H9 (cell line): ENCODE measurements around the gene ARFGEF3. TPM values are rescaled to one million over a fixed set of nuclear protein-coding genes. Genes with fewer than 3 reads are reported as not detected.

Experiments
- DNase-seq: peaks from one replicate; pipeline ENCODE4 v3.0.0-alpha.2; 2017
- H2AFZ ChIP-seq: one replicate; pipeline ENCODE4 v1.6.1; 2013; ENCODE audit warnings: mild to moderate bottlenecking, low read length, control low read depth, moderate library complexity
- H2AK5ac ChIP-seq: 2 replicates; pipeline ENCODE4 v1.6.1; 2013; ENCODE audit warnings: low read length, control low read depth, mixed read lengths; ENCODE audit not compliant: insufficient read length
- H2BK120ac ChIP-seq: one replicate; pipeline ENCODE4 v1.6.1; 2013; ENCODE audit warnings: low read depth, mild to moderate bottlenecking, low read length, control low read depth, inconsistent platforms; ENCODE audit not compliant: poor library complexity, severe bottlenecking
- H2BK12ac ChIP-seq: 2 replicates; pipeline ENCODE4 v1.6.1; 2013; ENCODE audit warnings: low read length, control low read depth, mixed read lengths, low read depth; ENCODE audit not compliant: insufficient read length
- H2BK15ac ChIP-seq: 2 replicates; pipeline ENCODE4 v1.6.1; 2013; ENCODE audit warnings: low read depth, low read length, control low read depth
- H2BK20ac ChIP-seq: one replicate; pipeline ENCODE4 v1.6.1; 2013; ENCODE audit warnings: low read depth, mild to moderate bottlenecking, low read length, control low read depth, inconsistent platforms; ENCODE audit not compliant: poor library complexity, severe bottlenecking
- H2BK5ac ChIP-seq: 2 replicates; pipeline ENCODE4 v1.6.1; 2013; ENCODE audit warnings: low read length, control low read depth, mixed read lengths; ENCODE audit not compliant: insufficient read length
- H3K14ac ChIP-seq: 2 replicates; pipeline ENCODE4 v1.6.1; 2013; ENCODE audit warnings: low read length, control low read depth; ENCODE audit not compliant: insufficient read depth
- H3K18ac ChIP-seq: 2 replicates; pipeline ENCODE4 v1.6.1; 2013; ENCODE audit warnings: low read depth, mild to moderate bottlenecking, mixed read lengths, low read length, control low read depth; ENCODE audit not compliant: insufficient read length
- H3K23ac ChIP-seq: 2 replicates; pipeline ENCODE4 v1.6.1; 2013; ENCODE audit warnings: low read length, control low read depth, mixed read lengths, low read depth; ENCODE audit not compliant: insufficient read length
- H3K23me2 ChIP-seq: 2 replicates; pipeline ENCODE4 v1.6.1; 2013; ENCODE audit warnings: low read depth, mild to moderate bottlenecking, mixed read lengths, low read length, control low read depth; ENCODE audit not compliant: insufficient read length, poor library complexity, severe bottlenecking
- H3K27ac ChIP-seq: 2 replicates; pipeline ENCODE4 v1.5.1; 2013; ENCODE audit warnings: low read length, control low read depth, mixed read lengths, low read depth; ENCODE audit not compliant: insufficient read length
- H3K27me3 ChIP-seq: 2 replicates; pipeline ENCODE4 v1.6.1; 2013; ENCODE audit warnings: low read length, control low read depth, inconsistent platforms; ENCODE audit not compliant: insufficient read depth
- H3K4ac ChIP-seq: 2 replicates; pipeline ENCODE4 v1.6.1; 2013; ENCODE audit warnings: low read depth, mild to moderate bottlenecking, control low read depth, inconsistent platforms, low read length, moderate library complexity
- H3K4me1 ChIP-seq: 2 replicates; pipeline ENCODE4 v1.6.1; 2013; ENCODE audit warnings: low read length, control low read depth, inconsistent platforms; ENCODE audit not compliant: insufficient read depth
- H3K4me2 ChIP-seq: 2 replicates; pipeline ENCODE4 v1.6.1; 2013; ENCODE audit warnings: low read length, control low read depth, mixed read lengths; ENCODE audit not compliant: insufficient read length, insufficient read depth
- H3K56ac ChIP-seq: 2 replicates; pipeline ENCODE4 v1.6.1; 2013; ENCODE audit warnings: low read depth, mild to moderate bottlenecking, mixed read lengths, low read length, control low read depth; ENCODE audit not compliant: insufficient read length
- H3K79me1 ChIP-seq: 2 replicates; pipeline ENCODE4 v1.6.1; 2013; ENCODE audit warnings: low read depth, mild to moderate bottlenecking, moderate library complexity, low read length, control low read depth, inconsistent platforms; ENCODE audit not compliant: insufficient read depth, poor library complexity, severe bottlenecking
- H3K79me2 ChIP-seq: 2 replicates; pipeline ENCODE4 v1.6.1; 2013; ENCODE audit warnings: low read length, control low read depth, inconsistent platforms; ENCODE audit not compliant: insufficient read depth
- H3K9ac ChIP-seq: 2 replicates; pipeline ENCODE4 v1.6.1; 2013; ENCODE audit warnings: low read length, control low read depth, mixed read lengths; ENCODE audit not compliant: insufficient read length; ENCODE audit errors: extremely low read depth
- H3K9me3 ChIP-seq: one replicate; pipeline ENCODE4 v1.6.1; 2013; ENCODE audit warnings: low read depth, low read length, inconsistent platforms; ENCODE audit not compliant: control insufficient read depth
- H3T11ph ChIP-seq: one replicate; pipeline ENCODE4 v1.6.1; 2013; ENCODE audit warnings: mild to moderate bottlenecking, low read length, control low read depth, inconsistent platforms
- H4K20me1 ChIP-seq: one replicate; pipeline ENCODE4 v1.6.1; 2013; ENCODE audit not compliant: control insufficient read depth, insufficient read length, insufficient read depth
- H4K5ac ChIP-seq: 2 replicates; pipeline ENCODE4 v1.6.1; 2013; ENCODE audit warnings: low read depth, mild to moderate bottlenecking, mixed read lengths, low read length, control low read depth; ENCODE audit not compliant: insufficient read length
- H4K8ac ChIP-seq: replicated peaks from 2 replicates; pipeline ENCODE4 v1.6.1; 2013; ENCODE audit warnings: low read length, control low read depth, mixed read lengths, low read depth; ENCODE audit not compliant: insufficient read length
- H4K91ac ChIP-seq: 2 replicates; pipeline ENCODE4 v1.6.1; 2013; ENCODE audit warnings: low read depth, mild to moderate bottlenecking, moderate library complexity, mixed read lengths, low read length, control low read depth; ENCODE audit not compliant: insufficient read length
- H3K27ac Mint-ChIP-seq, 3 experiments: 2 replicates in 2 of 3; 3 replicates in 1 of 3; pipeline ENCODE4 v1.8.0; 2020 to 2021; ENCODE audit warnings: mixed read lengths in 3 of 3, mild to moderate bottlenecking in 1 of 3, moderate library complexity in 1 of 3
- H3K27me3 Mint-ChIP-seq: 2 replicates; pipeline ENCODE4 v1.8.0; 2021; ENCODE audit warnings: low read depth, mild to moderate bottlenecking, moderate library complexity, mixed read lengths
- H3K36me3 Mint-ChIP-seq, 3 experiments: 2 replicates in 2 of 3; 3 replicates in 1 of 3; pipeline ENCODE4 v1.8.0; 2020 to 2021; ENCODE audit warnings: low read depth in 3 of 3, mixed read lengths in 3 of 3; ENCODE audit not compliant: insufficient read depth in 1 of 3
- H3K4me1 Mint-ChIP-seq, 2 experiments: 2 replicates each; pipeline ENCODE4 v1.8.0; 2020; ENCODE audit warnings: mixed read lengths in 2 of 2
- H3K4me3 Mint-ChIP-seq, 2 experiments: 2 replicates in 1 of 2; 3 replicates in 1 of 2; pipeline ENCODE4 v1.8.0; 2020 to 2021; ENCODE audit warnings: mild to moderate bottlenecking in 2 of 2, mixed read lengths in 2 of 2, moderate library complexity in 1 of 2
- H3K9me3 Mint-ChIP-seq, 2 experiments: 2 replicates in 1 of 2; 3 replicates in 1 of 2; pipeline ENCODE4 v1.8.0; 2020; ENCODE audit warnings: mild to moderate bottlenecking in 2 of 2, mixed read lengths in 2 of 2, moderate library complexity in 1 of 2
- CTCF ChIP-seq: fragments of 200-600 bp; sonication (generic); conservative IDR thresholded peaks from 3 replicates; pipeline ENCODE4 v1.8.0; 2021; ENCODE audit warnings: antibody characterized with exemption, mild to moderate bottlenecking
- WGBS: extraction: QIAGEN DNeasy Blood & Tissue Kit; methylation state at CpG from one replicate; pipeline ENCODE4 v1.1.7; 2013; ENCODE audit warnings: missing lambda C conversion rate, low lambda C conversion rate, mixed read lengths; ENCODE audit not compliant: insufficient read length; ENCODE audit errors: extremely low coverage; 5-methylcytosine and 5-hydroxymethylcytosine counted together
- total RNA-seq: library from RNA; stranded (reverse); gene quantifications from 2 replicates; pipeline ENCODE4 v1.2.1, GENCODE V29; 2021

The ARFGEF3 gene
- total RNA-seq, 1 experiment from 2014 or later, result 13.7 TPM

GRCh38 chr6:138161088-138161337 is 726 bp upstream of the ARFGEF3 start:
- no peak for TF ChIP-seq CTCF
- peak overlapping the region; percentile 39 for H3K9ac ChIP-seq
- Mint-ChIP-seq H3K4me1 (peaks cover 28 to 31% of the 10 kb centered on the region in 2 experiments), H3K27me3 (peaks cover 26% of the 10 kb centered on the region), H3K27ac (peak overlapping the region in 1 of 3 experiments; percentile 89; a peak in 1 of 7 replicates), H3K4me3 (peak overlapping the region; percentile 76 to 88), H3K36me3 (no peaks in the 10 kb centered on the region; a peak in 1 of 7 replicates), H3K9me3 (no peaks in the 10 kb centered on the region)
- H3K14ac ChIP-seq, result peak overlapping the region; percentile 14; the same call in 1 of the 2 replicates
- H3K56ac ChIP-seq, result no peak overlapping the region
- peaks cover 2% of the 10 kb centered on the region; the same call in 1 of the 2 replicates for H3K27me3 ChIP-seq
- peaks cover 2% of the 10 kb centered on the region; the same call in 1 of the 2 replicates for H3K4me1 ChIP-seq
- H2BK20ac ChIP-seq, result no peak overlapping the region
- H2BK15ac ChIP-seq, result 0 out of 2 replicates have a peak overlapping the region, but pooled peaks have one; percentile 60
- H3K9me3 ChIP-seq, result no peaks in the 10 kb centered on the region
- H3K23me2 ChIP-seq, result peaks cover 14% of the 10 kb centered on the region
- H4K8ac ChIP-seq, result no peak overlapping the region
- H4K5ac ChIP-seq, result no peak overlapping the region
- no peak overlapping the region for H3K23ac ChIP-seq
- H2AFZ ChIP-seq, result no peak overlapping the region
- no CpG with 5 or more reads among the region's 8 CpGs for WGBS
- peak overlapping the region; percentile 59 for H3K4me2 ChIP-seq
- H2BK120ac ChIP-seq, result no peak overlapping the region
- no peak for DNase-seq
- no peak overlapping the region for H3K4ac ChIP-seq
- H2BK5ac ChIP-seq, result no peak overlapping the region
- peaks cover 2% of the 10 kb centered on the region for H4K20me1 ChIP-seq
- H3K79me1 ChIP-seq, result no peaks in the 10 kb centered on the region
- no peak overlapping the region for H4K91ac ChIP-seq
- H3K18ac ChIP-seq, result no peak overlapping the region
- H3K79me2 ChIP-seq, result no peaks in the 10 kb centered on the region; the same call in 1 of the 2 replicates
- H2AK5ac ChIP-seq, result no peak overlapping the region
- no peak overlapping the region for H3K27ac ChIP-seq
- H3T11ph ChIP-seq, result no peak overlapping the region
- no peak overlapping the region for H2BK12ac ChIP-seq
